Epithelial cell of proximal tubule (primary cell): ENCODE results near the gene METAP2. TPM values are rescaled to one million over a fixed set of nuclear protein-coding genes. Genes with fewer than 3 reads are reported as not detected.

ENCODE experiments used
- DNase-seq: peaks from one replicate; pipeline ENCODE4 v3.0.0-alpha.2; 2011; ENCODE audit warnings: low read depth
- H3K4me3 ChIP-seq: 2 replicates; pipeline ENCODE4 v1.5.1; 2011; ENCODE audit warnings: low read depth, mild to moderate bottlenecking, low read length
- CTCF ChIP-seq: conservative IDR thresholded peaks from 2 replicates; pipeline ENCODE4 v1.5.1; 2012; ENCODE audit warnings: low read depth, mild to moderate bottlenecking, low read length
- total RNA-seq: library from RNA; depleted of rRNA; stranded (reverse); fragments of >200 nt; gene quantifications from 2 replicates; pipeline ENCODE4 v1.2.3, GENCODE V29; 2015

METAP2 gene
- total RNA-seq, 1 donor from 2014 or later: 82.2 TPM

GRCh38 chr12:95515197-95515596, 41.2 kb downstream of the METAP2 start:
- no peak for DNase-seq
- TF ChIP-seq CTCF: no peak
- H3K4me3 ChIP-seq: no peak overlapping the region

GRCh38 chr12:95516757-95517156, 42.8 kb downstream of the METAP2 start:
- H3K4me3 ChIP-seq: no peak overlapping the region
- DNase-seq: no peak
- no peak for TF ChIP-seq CTCF

GRCh38 chr12:95517246-95517645, 43.3 kb downstream of the METAP2 start:
- no peak for DNase-seq
- H3K4me3 ChIP-seq: no peak overlapping the region
- TF ChIP-seq CTCF: no peak

GRCh38 chr12:95518944-95519343, 45.0 kb downstream of the METAP2 start:
- no peak overlapping the region for H3K4me3 ChIP-seq
- no peak for DNase-seq
- no peak for TF ChIP-seq CTCF

- no peak overlapping the region for H3K4me3 ChIP-seq
- no peak for DNase-seq
- no peak for TF ChIP-seq CTCF
Observed at GRCh38 chr12:95520816-95521215, 46.9 kb downstream of the METAP2 start.

GRCh38 chr12:95522692-95523091, 48.7 kb downstream of the METAP2 start:
- H3K4me3 ChIP-seq: no peak overlapping the region
- no peak for DNase-seq
- TF ChIP-seq CTCF: no peak

GRCh38 chr12:95528431-95528830, 54.5 kb downstream of the METAP2 start:
- no peak overlapping the region for H3K4me3 ChIP-seq
- DNase-seq: no peak
- no peak for TF ChIP-seq CTCF
